Measurements from ENCODE around the gene OR5K2. TPM values are rescaled to one million over a fixed set of nuclear protein-coding genes. Genes with fewer than 3 reads are reported as not detected.

The OR5K2 gene
- total and polyA plus RNA-seq, 2 donors (not counting 1 experiment from before 2014, with no cell fraction given), result not detected

GRCh38 chr3:98514948-98515347 lies 17.5 kb downstream of the OR5K2 start:
- H3K4me3 ChIP-seq (ENCODE audit: control extremely low read depth in 1 of 5, extremely low read depth in 1 of 5, insufficient read depth in 1 of 5, low read depth in 2 of 5, low read length in 4 of 5), result no peak overlapping the region
- no peaks in the 10 kb centered on the region for H3K4me1 ChIP-seq (ENCODE audit: control insufficient read depth in 2 of 2, insufficient read depth in 2 of 2, low read length in 2 of 2)
- H3K9ac ChIP-seq (ENCODE audit: low read length), result no peak overlapping the region
- no peaks in the 10 kb centered on the region for H4K20me1 ChIP-seq (ENCODE audit: control insufficient read depth, insufficient read depth, low read length, poor library complexity, severe bottlenecking)
- ChIA-PET POLR2A (no interaction called here), CTCF (no interaction called here)
- H3K4me2 ChIP-seq (replicated peaks; ENCODE audit: low read depth, low read length, poor library complexity, severe bottlenecking), result no peak overlapping the region
- H3K4me3 Mint-ChIP-seq, result no peak overlapping the region
- TF ChIP-seq, protein P1, sequence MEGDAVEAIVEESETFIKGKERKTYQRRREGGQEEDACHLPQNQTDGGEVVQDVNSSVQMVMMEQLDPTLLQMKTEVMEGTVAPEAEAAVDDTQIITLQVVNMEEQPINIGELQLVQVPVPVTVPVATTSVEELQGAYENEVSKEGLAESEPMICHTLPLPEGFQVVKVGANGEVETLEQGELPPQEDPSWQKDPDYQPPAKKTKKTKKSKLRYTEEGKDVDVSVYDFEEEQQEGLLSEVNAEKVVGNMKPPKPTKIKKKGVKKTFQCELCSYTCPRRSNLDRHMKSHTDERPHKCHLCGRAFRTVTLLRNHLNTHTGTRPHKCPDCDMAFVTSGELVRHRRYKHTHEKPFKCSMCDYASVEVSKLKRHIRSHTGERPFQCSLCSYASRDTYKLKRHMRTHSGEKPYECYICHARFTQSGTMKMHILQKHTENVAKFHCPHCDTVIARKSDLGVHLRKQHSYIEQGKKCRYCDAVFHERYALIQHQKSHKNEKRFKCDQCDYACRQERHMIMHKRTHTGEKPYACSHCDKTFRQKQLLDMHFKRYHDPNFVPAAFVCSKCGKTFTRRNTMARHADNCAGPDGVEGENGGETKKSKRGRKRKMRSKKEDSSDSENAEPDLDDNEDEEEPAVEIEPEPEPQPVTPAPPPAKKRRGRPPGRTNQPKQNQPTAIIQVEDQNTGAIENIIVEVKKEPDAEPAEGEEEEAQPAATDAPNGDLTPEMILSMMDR (IDR thresholded peaks at IDR 0.05), result no peak
- TF ChIP-seq EZH2 (IDR thresholded peaks at IDR 0.05; ENCODE audit: borderline replicate concordance, insufficient read depth, low read depth, low read length, poor library complexity, severe bottlenecking), result no peak
- WGBS (ENCODE audit: insufficient coverage), result no CpG with 5 or more reads among the region's 1 CpG
- peaks cover 15% of the 10 kb centered on the region for H3K4me1 Mint-ChIP-seq
- DNase-seq (no peak), ATAC-seq (ENCODE audit: low read depth) (no peak)
- no peak overlapping the region for H3K27ac ChIP-seq (ENCODE audit: low read length in 2 of 2)
- H3K27ac Mint-ChIP-seq, result no peak overlapping the region
- no peaks in the 10 kb centered on the region for H3K9me3 Mint-ChIP-seq (ENCODE audit: insufficient read depth)
- H3K79me2 ChIP-seq (ENCODE audit: control insufficient read depth, insufficient read depth, low read length), result peaks cover 5% of the 10 kb centered on the region
- H3K27me3 ChIP-seq (replicated peaks in 1 of 4; ENCODE audit: control extremely low read depth in 1 of 4, control insufficient read depth in 3 of 4, insufficient read depth in 4 of 4, low read length in 3 of 4), result no peaks in the 10 kb centered on the region
- peaks cover 14 to 36% of the 10 kb centered on the region in 2 experiments for H3K36me3 ChIP-seq (replicated peaks in 1 of 2; ENCODE audit: control extremely low read depth in 1 of 2, control insufficient read depth in 1 of 2, extremely low read depth in 1 of 2, insufficient read depth in 2 of 2, low read length in 1 of 2)
- H3K27me3 Mint-ChIP-seq, result no peaks in the 10 kb centered on the region
- H2AFZ ChIP-seq (ENCODE audit: insufficient read depth, low read depth, low read length, poor library complexity, severe bottlenecking), result no peak overlapping the region
- H3K9me3 ChIP-seq (ENCODE audit: control extremely low read depth in 1 of 3, control insufficient read depth in 2 of 3, insufficient read depth in 1 of 3, low read length in 2 of 3), result no peaks in the 10 kb centered on the region
- intact Hi-C loops (cut with micrococcal nuclease), result no loop called here

DNA sequence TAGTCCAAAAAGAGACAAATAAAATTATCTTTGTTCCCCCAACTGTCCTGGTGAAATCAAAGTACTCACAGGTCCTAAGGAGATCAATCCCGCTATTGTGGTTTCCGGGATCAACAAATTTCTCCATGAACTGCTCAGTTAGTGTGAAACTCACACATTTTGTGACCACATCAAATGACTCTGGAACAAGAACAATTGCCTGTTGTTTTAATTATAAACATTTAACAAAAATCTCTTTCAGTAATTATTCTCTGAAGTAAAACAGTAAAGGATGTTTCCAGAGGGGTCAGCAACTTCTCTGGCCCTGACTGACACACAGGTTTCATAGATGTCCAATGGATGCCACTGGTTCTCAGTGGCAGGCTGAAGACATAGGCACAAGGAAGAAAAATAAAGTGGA lies 21.3 kb downstream of the OR5K2 start:
- Histone ChIP-seq H2AFZ (ENCODE audit: insufficient read depth, low read depth, low read length, poor library complexity, severe bottlenecking) (no peak overlapping the region), H3K4me2 (replicated peaks; ENCODE audit: low read depth, low read length, poor library complexity, severe bottlenecking) (no peak overlapping the region), H3K36me3 (replicated peaks in 1 of 2; ENCODE audit: control extremely low read depth in 1 of 2, control insufficient read depth in 1 of 2, extremely low read depth in 1 of 2, insufficient read depth in 2 of 2, low read length in 1 of 2) (peaks cover 13 to 27% of the 10 kb centered on the region in 2 experiments), H3K9ac (ENCODE audit: low read length) (no peak overlapping the region), H3K4me1 (ENCODE audit: control insufficient read depth in 2 of 2, insufficient read depth in 2 of 2, low read length in 2 of 2) (peaks cover 13 to 15% of the 10 kb centered on the region in 2 donors), H3K27ac (ENCODE audit: low read length in 2 of 2) (no peak overlapping the region), H4K20me1 (ENCODE audit: control insufficient read depth, insufficient read depth, low read length, poor library complexity, severe bottlenecking) (no peaks in the 10 kb centered on the region), H3K27me3 (replicated peaks in 1 of 4; ENCODE audit: control extremely low read depth in 1 of 4, control insufficient read depth in 3 of 4, insufficient read depth in 4 of 4, low read length in 3 of 4) (no peaks in the 10 kb centered on the region), H3K79me2 (ENCODE audit: control insufficient read depth, insufficient read depth, low read length) (peaks cover 25% of the 10 kb centered on the region), H3K9me3 (ENCODE audit: control extremely low read depth in 1 of 3, control insufficient read depth in 2 of 3, insufficient read depth in 1 of 3, low read length in 2 of 3) (no peaks in the 10 kb centered on the region), H3K4me3 (ENCODE audit: control extremely low read depth in 1 of 5, extremely low read depth in 1 of 5, insufficient read depth in 1 of 5, low read depth in 2 of 5, low read length in 4 of 5) (no peak overlapping the region)
- H3K4me3 Mint-ChIP-seq, result no peak overlapping the region
- H3K27ac Mint-ChIP-seq, result no peak overlapping the region
- ChIA-PET CTCF (no interaction called here), POLR2A (no interaction called here)
- no peaks in the 10 kb centered on the region for H3K9me3 Mint-ChIP-seq (ENCODE audit: insufficient read depth)
- peaks cover 37% of the 10 kb centered on the region for H3K4me1 Mint-ChIP-seq
- no peak for DNase-seq
- H3K27me3 Mint-ChIP-seq, result no peaks in the 10 kb centered on the region
- 100% methylated on average over 2 of the region's 2 CpGs for WGBS (ENCODE audit: insufficient coverage)
- no peak for ATAC-seq (ENCODE audit: low read depth)
- no peak for TF ChIP-seq EZH2 (IDR thresholded peaks at IDR 0.05; ENCODE audit: borderline replicate concordance, insufficient read depth, low read depth, low read length, poor library complexity, severe bottlenecking)
- TF ChIP-seq, protein P1 (IDR thresholded peaks at IDR 0.05), result no peak
- intact Hi-C loops (cut with micrococcal nuclease), result no loop called here

All from B cell (primary cell).